Thyroid gland (tissue), 4 donors: ENCODE measurements around the gene TMEM269. TPM values are rescaled to one million over a fixed set of nuclear protein-coding genes. Genes with fewer than 3 reads are reported as not detected.

Experiments used
- DNase-seq, 2 donors: peaks; one replicate each; pipeline ENCODE4 v3.0.0-alpha.2; 2019
- H3K27ac ChIP-seq, 3 donors: fragments of 200-600 bp; sonication (generic); 1 replicate in 2 of 3; 2 replicates in 1 of 3; pipeline ENCODE4 v1.5.1; 2016 to 2019; ENCODE audit warnings: mild to moderate bottlenecking in 1 of 3, moderate library complexity in 1 of 3
- H3K27me3 ChIP-seq: fragments of 200-600 bp; sonication (generic); one replicate; pipeline ENCODE4 v1.5.1; 2019
- H3K36me3 ChIP-seq, 2 donors: fragments of 200-600 bp; sonication (generic); one replicate each; pipeline ENCODE4 v1.5.1; 2016 to 2019
- H3K4me1 ChIP-seq, 2 donors: fragments of 200-600 bp; sonication (generic); one replicate each; pipeline ENCODE4 v1.5.1; 2017 to 2019
- H3K4me3 ChIP-seq, 3 donors: fragments of 200-600 bp; sonication (generic); replicated peaks in 1 of 3; 1 replicate in 2 of 3; 2 replicates in 1 of 3; pipeline ENCODE4 v1.5.1; 2016; ENCODE audit warnings: mild to moderate bottlenecking in 1 of 3
- H3K9me3 ChIP-seq: fragments of 200-600 bp; sonication (generic); one replicate; pipeline ENCODE4 v1.5.1; 2017
- CTCF ChIP-seq, 6 experiments: fragments of 200-600 bp in 3 of 6; fragments of 450-650 bp in 3 of 6; sonication (generic) in 3 of 6; IDR thresholded peaks; one replicate each; pipeline ENCODE4 v1.5.1; 2016 to 2019; ENCODE audit warnings: antibody characterized with exemption in 6 of 6, mild to moderate bottlenecking in 2 of 6, inconsistent platforms in 1 of 6, moderate library complexity in 1 of 6
- POLR2A ChIP-seq, 2 donors: fragments of 450-650 bp; IDR thresholded peaks; one replicate each; pipeline ENCODE4 v1.6.1; 2017; ENCODE audit warnings: antibody characterized with exemption in 2 of 2, mild to moderate bottlenecking in 2 of 2, moderate library complexity in 1 of 2
- WGBS, 2 donors: methylation state at CpG; one replicate each; pipeline ENCODE4 v1.1.5; 2017; 5-methylcytosine and 5-hydroxymethylcytosine counted together
- intact Hi-C: fragments of 100-400 bp; cut with DNase I; formaldehyde crosslinking; loops from one replicate; pipeline ENCODE4 v1.15.1; 2023
- total RNA-seq, 4 donors: library from RNA; depleted of rRNA; stranded (reverse); fragments of >200 nt; gene quantifications; one replicate each; pipeline ENCODE4 v1.2.3, GENCODE V29; 2016

The TMEM269 gene
- total RNA-seq, 4 donors from 2014 or later, result 0.11 to 2.6 TPM; not detected in 2

- DNase-seq, result no peak
- H3K4me1 ChIP-seq, result no peaks in the 10 kb centered on the region
- H3K9me3 ChIP-seq, result no peaks in the 10 kb centered on the region
- H3K27me3 ChIP-seq, result no peaks in the 10 kb centered on the region
- peaks cover 6 to 11% of the 10 kb centered on the region in 2 donors for H3K36me3 ChIP-seq
- 79 to 80% methylated on average over 21 of the region's 21 CpGs for WGBS, 2 donors
- no peak overlapping the region for H3K27ac ChIP-seq
- no peak overlapping the region for H3K4me3 ChIP-seq
- TF ChIP-seq POLR2A (IDR thresholded peaks at IDR 0.05) (no peak), CTCF (IDR thresholded peaks at IDR 0.05) (no peak)
- intact Hi-C loops, result loop anchor here (5.0 kb wide), 1 partner anchor 161 kb away; no protein-coding TSS in a partner anchor
Measured at GRCh38 chr1:42743317-42744147, 41.3 kb upstream of the TMEM269 start.

- Histone ChIP-seq H3K27me3 (no peaks in the 10 kb centered on the region), H3K9me3 (no peaks in the 10 kb centered on the region), H3K4me1 (no peaks in the 10 kb centered on the region), H3K4me3 (no peak overlapping the region), H3K27ac (no peak overlapping the region), H3K36me3 (peaks cover 6 to 11% of the 10 kb centered on the region in 2 donors)
- no peak for TF ChIP-seq POLR2A (IDR thresholded peaks at IDR 0.05)
- no peak for TF ChIP-seq CTCF (IDR thresholded peaks at IDR 0.05)
- DNase-seq, result no peak
- intact Hi-C loops, result loop anchor here (5.0 kb wide), 1 partner anchor 162 kb away; no protein-coding TSS in a partner anchor
- 86 to 93% methylated on average over 9 of the region's 9 CpGs for WGBS, 2 donors
Measured at GRCh38 chr1:42744148-42744413, 40.7 kb upstream of the TMEM269 start.

GRCh38 chr1:42745851-42746250 lies 38.9 kb upstream of the TMEM269 start:
- no peak overlapping the region for H3K4me3 ChIP-seq
- intact Hi-C loops, result no loop called here
- TF ChIP-seq CTCF (IDR thresholded peaks at IDR 0.05), result no peak
- no peak for TF ChIP-seq POLR2A (IDR thresholded peaks at IDR 0.05)

GRCh38 chr1:42746436-42747105 lies 38.2 kb upstream of the TMEM269 start:
- TF ChIP-seq POLR2A (IDR thresholded peaks at IDR 0.05), result no peak
- TF ChIP-seq CTCF (IDR thresholded peaks at IDR 0.05), result no peak
- Histone ChIP-seq H3K9me3 (no peaks in the 10 kb centered on the region), H3K27me3 (no peaks in the 10 kb centered on the region), H3K36me3 (peaks cover 12 to 17% of the 10 kb centered on the region in 2 donors), H3K4me3 (no peak overlapping the region), H3K4me1 (no peaks in the 10 kb centered on the region), H3K27ac (no peak overlapping the region)
- DNase-seq, result no peak
- intact Hi-C loops, result no loop called here
- 96 to 98% methylated on average over 8 to 10 of the region's 12 CpGs for WGBS, 2 donors

More at GRCh38 chr1:42745851-42746250, 38.9 kb upstream of the TMEM269 start:
- no peaks in the 10 kb centered on the region for H3K9me3 ChIP-seq
- no peaks in the 10 kb centered on the region for H3K27me3 ChIP-seq
- H3K27ac ChIP-seq, result no peak overlapping the region
- WGBS, 2 donors, result 89 to 96% methylated on average over 8 of the region's 8 CpGs
- DNase-seq, result no peak
- H3K36me3 ChIP-seq, result peaks cover 12 to 17% of the 10 kb centered on the region in 2 donors
- H3K4me1 ChIP-seq, result no peaks in the 10 kb centered on the region

- Histone ChIP-seq H3K4me1 (no peaks in the 10 kb centered on the region), H3K4me3 (no peak overlapping the region), H3K36me3 (peaks cover 16 to 23% of the 10 kb centered on the region in 2 donors), H3K27me3 (no peaks in the 10 kb centered on the region), H3K27ac (no peak overlapping the region), H3K9me3 (no peaks in the 10 kb centered on the region)
- intact Hi-C loops, result no loop called here
- peak; percentile 33 to 42 for DNase-seq
- peak in 4 of 6 experiments; percentile 53 to 64 (median 60) for TF ChIP-seq CTCF (IDR thresholded peaks at IDR 0.05)
- no peak for TF ChIP-seq POLR2A (IDR thresholded peaks at IDR 0.05)
- WGBS, 2 donors, result 65 to 75% methylated on average over 9 to 14 of the region's 14 CpGs
Measured at GRCh38 chr1:42747125-42747524, 37.7 kb upstream of the TMEM269 start.
